OCI-LY3 (cell line): ENCODE results near the gene MIDN.

ENCODE experiments used
- H2AFZ ChIP-seq: fragments of 200-600, 300-600 bp; shearing (Covaris generic); 2 replicates; pipeline ENCODE4 v1.6.0; 2014; ENCODE audit warnings: antibody characterized with exemption, low read depth, low read length
- H3K27ac ChIP-seq: fragments of 200-600, 300-600 bp; sonication (generic); 2 replicates; pipeline ENCODE4 v1.5.1; 2014; ENCODE audit warnings: mild to moderate bottlenecking, low read length, moderate library complexity, mixed read lengths
- H3K27me3 ChIP-seq: fragments of 200-600, 300-600 bp; sonication (generic); 2 replicates; pipeline ENCODE4 v1.6.1; 2014; ENCODE audit warnings: low read depth, low read length, mixed read lengths
- H3K36me3 ChIP-seq: fragments of 200-600, 300-600 bp; sonication (generic); replicated peaks from 2 replicates; pipeline ENCODE3; 2014; ENCODE audit warnings: low read depth, low read length, mixed read lengths
- H3K4me1 ChIP-seq: fragments of 300-600, 200-600 bp; sonication (generic); 2 replicates; pipeline ENCODE4 v1.6.1; 2014; ENCODE audit warnings: low read length, mixed read lengths
- H3K4me2 ChIP-seq: fragments of 200-600, 300-600 bp; sonication (generic); 2 replicates; pipeline ENCODE4 v1.6.1; 2014; ENCODE audit warnings: low read length, mixed read lengths
- H3K4me3 ChIP-seq: fragments of 300-600, 200-600 bp; sonication (generic); 2 replicates; pipeline ENCODE4 v1.5.1; 2014; ENCODE audit warnings: antibody characterized with exemption, mild to moderate bottlenecking, low read length, moderate library complexity
- H3K79me2 ChIP-seq: fragments of 300-600, 200-600 bp; shearing (Covaris generic); 2 replicates; pipeline ENCODE4 v1.6.1; 2014; ENCODE audit warnings: mild to moderate bottlenecking, low read length, mixed read lengths
- H3K9ac ChIP-seq: fragments of 300-600, 200-600 bp; shearing (Covaris generic); 2 replicates; pipeline ENCODE4 v1.6.0; 2014; ENCODE audit warnings: mild to moderate bottlenecking, low read length, moderate library complexity
- H3K9me3 ChIP-seq: fragments of 200-600, 300-600 bp; shearing (Covaris generic); 2 replicates; pipeline ENCODE4 v1.6.1; 2014; ENCODE audit warnings: low read length, mixed read lengths; ENCODE audit not compliant: insufficient read depth
- H4K20me1 ChIP-seq: fragments of 200-600, 300-600 bp; sonication (generic); 2 replicates; pipeline ENCODE4 v1.6.1; 2016; ENCODE audit warnings: low read length, mixed read lengths; ENCODE audit not compliant: insufficient read depth
- EZH2phosphoT487 ChIP-seq: fragments of 200-600 bp; shearing (Covaris generic); IDR thresholded peaks from 2 replicates; pipeline ENCODE4 v1.6.1; 2018; ENCODE audit warnings: antibody characterized with exemption, mixed run types, low read depth
- TF ChIP-seq, protein P1 (sequence below): fragments of 200-600, 300-600 bp; sonication (generic); IDR thresholded peaks from 2 replicates; pipeline ENCODE4 v1.5.1; 2014; ENCODE audit warnings: antibody characterized with exemption, low read length, low read depth

The MIDN gene

DNA sequence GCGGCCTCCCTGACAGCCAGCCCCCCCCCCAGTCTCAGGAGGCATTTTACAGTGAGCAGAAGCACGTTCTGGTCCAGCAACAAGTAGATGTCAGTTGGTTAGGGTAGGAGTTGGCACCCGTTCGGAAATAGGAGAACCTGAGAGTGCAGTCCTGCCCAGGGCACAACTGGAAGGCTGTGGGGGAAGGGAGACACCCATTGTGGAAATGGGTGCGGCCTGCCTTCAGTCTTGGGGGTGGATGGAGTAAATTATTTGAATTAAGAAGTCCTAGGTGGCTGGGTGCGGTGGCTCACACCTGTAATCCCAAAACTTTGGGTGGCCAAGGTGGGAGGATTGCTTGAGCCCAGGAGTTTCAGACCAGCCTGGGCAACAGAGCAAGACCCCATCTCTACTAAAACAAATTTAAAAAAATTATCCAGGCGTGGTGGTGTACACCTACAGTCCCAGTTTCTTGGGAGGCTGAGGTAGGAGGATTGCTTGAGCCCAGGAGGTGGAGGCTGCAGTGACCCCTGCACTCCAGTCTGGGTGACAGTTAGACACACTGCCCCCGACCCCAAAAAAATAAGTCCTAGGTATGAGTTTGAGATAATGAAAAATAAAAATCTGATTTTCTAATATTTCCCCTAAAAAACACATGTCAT, 21.9 kb downstream of the MIDN start:
- H3K4me2 ChIP-seq: peak overlapping the region; percentile 98
- peaks cover 54% of the 10 kb centered on the region for H3K36me3 ChIP-seq
- peak overlapping the region; percentile 69 for H3K27ac ChIP-seq
- peaks cover 15% of the 10 kb centered on the region for H3K27me3 ChIP-seq
- H3K9me3 ChIP-seq: no peaks in the 10 kb centered on the region
- TF ChIP-seq EZH2phosphoT487: no peak
- TF ChIP-seq, protein P1, sequence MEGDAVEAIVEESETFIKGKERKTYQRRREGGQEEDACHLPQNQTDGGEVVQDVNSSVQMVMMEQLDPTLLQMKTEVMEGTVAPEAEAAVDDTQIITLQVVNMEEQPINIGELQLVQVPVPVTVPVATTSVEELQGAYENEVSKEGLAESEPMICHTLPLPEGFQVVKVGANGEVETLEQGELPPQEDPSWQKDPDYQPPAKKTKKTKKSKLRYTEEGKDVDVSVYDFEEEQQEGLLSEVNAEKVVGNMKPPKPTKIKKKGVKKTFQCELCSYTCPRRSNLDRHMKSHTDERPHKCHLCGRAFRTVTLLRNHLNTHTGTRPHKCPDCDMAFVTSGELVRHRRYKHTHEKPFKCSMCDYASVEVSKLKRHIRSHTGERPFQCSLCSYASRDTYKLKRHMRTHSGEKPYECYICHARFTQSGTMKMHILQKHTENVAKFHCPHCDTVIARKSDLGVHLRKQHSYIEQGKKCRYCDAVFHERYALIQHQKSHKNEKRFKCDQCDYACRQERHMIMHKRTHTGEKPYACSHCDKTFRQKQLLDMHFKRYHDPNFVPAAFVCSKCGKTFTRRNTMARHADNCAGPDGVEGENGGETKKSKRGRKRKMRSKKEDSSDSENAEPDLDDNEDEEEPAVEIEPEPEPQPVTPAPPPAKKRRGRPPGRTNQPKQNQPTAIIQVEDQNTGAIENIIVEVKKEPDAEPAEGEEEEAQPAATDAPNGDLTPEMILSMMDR: no peak
- H3K79me2 ChIP-seq: peaks cover 55% of the 10 kb centered on the region
- peaks cover 16% of the 10 kb centered on the region for H4K20me1 ChIP-seq
- peaks cover 43% of the 10 kb centered on the region for H3K4me1 ChIP-seq
- H3K4me3 ChIP-seq: peak overlapping the region; percentile 81
- H2AFZ ChIP-seq: no peak overlapping the region
- peak overlapping the region; percentile 86 for H3K9ac ChIP-seq

DNA sequence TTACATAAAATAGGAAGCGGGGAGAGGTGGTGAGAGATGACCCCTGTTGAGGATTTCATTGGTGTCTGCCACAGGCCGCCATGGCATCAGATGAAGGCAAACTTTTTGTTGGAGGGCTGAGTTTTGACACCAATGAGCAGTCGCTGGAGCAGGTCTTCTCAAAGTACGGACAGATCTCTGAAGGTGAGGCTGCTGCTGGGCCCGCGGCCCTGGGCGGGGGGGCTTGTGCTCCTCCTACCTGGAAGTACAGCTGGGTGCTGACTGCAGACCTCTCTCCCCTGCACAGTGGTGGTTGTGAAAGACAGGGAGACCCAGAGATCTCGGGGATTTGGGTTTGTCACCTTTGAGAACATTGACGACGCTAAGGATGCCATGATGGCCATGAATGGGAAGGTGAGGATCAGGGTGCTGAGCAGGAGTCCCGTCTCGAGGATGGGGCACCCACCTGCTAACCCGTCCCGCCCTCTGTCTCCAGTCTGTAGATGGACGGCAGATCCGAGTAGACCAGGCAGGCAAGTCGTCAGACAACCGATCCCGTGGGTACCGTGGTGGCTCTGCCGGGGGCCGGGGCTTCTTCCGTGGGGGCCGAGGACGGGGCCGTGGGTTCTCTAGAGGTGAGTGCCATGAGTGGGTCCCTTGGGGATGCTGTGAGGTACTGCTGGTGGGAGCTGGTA, 22.6 kb downstream of the MIDN start:
- Histone ChIP-seq H4K20me1 (peaks cover 16% of the 10 kb centered on the region), H3K9ac (peak overlapping the region; percentile 86)

DNA sequence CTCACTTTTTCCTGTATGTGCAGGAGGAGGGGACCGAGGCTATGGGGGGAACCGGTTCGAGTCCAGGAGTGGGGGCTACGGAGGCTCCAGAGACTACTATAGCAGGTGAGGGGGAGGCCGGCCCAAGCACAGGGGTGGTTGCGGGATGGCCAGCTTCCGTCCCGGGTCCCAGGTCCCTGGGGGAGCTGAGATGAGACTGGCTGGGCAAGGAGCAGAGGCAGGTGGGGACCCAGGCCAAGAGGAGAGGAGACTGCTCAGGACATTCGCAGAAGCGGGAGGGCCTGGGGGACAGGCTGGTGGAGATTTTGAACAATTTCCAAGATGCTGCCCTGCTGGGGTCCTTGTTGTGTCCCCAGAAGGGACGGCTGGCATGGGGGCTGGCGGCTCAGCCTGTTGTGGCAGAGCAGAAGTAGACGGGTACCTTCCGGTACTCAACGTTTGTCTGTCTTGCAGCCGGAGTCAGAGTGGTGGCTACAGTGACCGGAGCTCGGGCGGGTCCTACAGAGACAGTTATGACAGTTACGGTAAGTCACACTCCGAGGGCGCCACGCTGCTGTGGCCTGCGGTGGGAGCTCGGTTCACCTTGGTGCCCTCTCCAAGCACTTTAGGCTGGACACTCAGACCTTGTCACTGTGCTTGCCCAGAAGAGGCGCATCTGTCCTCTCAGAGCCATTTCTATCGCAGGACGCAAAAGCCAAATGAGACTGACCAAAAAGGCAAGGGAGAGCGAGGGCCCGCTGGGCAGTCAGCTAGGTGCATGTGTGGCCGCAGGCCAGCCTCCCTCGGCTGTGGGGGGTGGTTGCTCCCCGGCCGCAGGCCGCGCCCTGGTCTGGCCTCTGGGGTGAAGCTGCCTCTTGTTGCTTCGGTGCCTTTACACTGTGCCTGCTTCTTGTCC, 23.4 kb downstream of the MIDN start:
- Histone ChIP-seq H3K9ac (no peak overlapping the region), H3K27me3 (peaks cover 11% of the 10 kb centered on the region), H3K79me2 (peaks cover 65% of the 10 kb centered on the region), H3K4me2 (no peak overlapping the region), H4K20me1 (peaks cover 16% of the 10 kb centered on the region), H3K27ac (no peak overlapping the region), H3K36me3 (peaks cover 54% of the 10 kb centered on the region), H2AFZ (no peak overlapping the region), H3K4me1 (peaks cover 42% of the 10 kb centered on the region), H3K4me3 (no peak overlapping the region), H3K9me3 (no peaks in the 10 kb centered on the region)
- TF ChIP-seq, protein P1: no peak
- TF ChIP-seq EZH2phosphoT487: no peak

More for the DNA sequence above, 22.6 kb downstream of the MIDN start:
- peak overlapping the region; percentile 69; the same call in 1 of the 2 replicates for H3K27ac ChIP-seq
- TF ChIP-seq, protein P1: no peak
- no peak for TF ChIP-seq EZH2phosphoT487
- H3K79me2 ChIP-seq: peaks cover 57% of the 10 kb centered on the region
- peak overlapping the region; percentile 98 for H3K4me2 ChIP-seq
- H3K27me3 ChIP-seq: peaks cover 12% of the 10 kb centered on the region
- H3K4me1 ChIP-seq: peaks cover 38% of the 10 kb centered on the region
- H3K4me3 ChIP-seq: peak overlapping the region; percentile 81
- no peaks in the 10 kb centered on the region for H3K9me3 ChIP-seq
- H2AFZ ChIP-seq: no peak overlapping the region
- H3K36me3 ChIP-seq: peaks cover 54% of the 10 kb centered on the region
